GM12878 (cell line): ENCODE data around the gene HAND1. TPM values are rescaled to one million over a fixed set of nuclear protein-coding genes. Genes with fewer than 3 reads are reported as not detected.

Source experiments
- ATAC-seq: fragments of 200-7000 bp; cut with Tn5 transposase; 3 replicates; pipeline ENCODE4 v1.9.1; 2020; ENCODE audit warnings: mild to moderate bottlenecking, moderate library complexity
- BruUV-seq: library from RNA; stranded (reverse); fragments of 400-500 nt; replicated peaks from 2 replicates; lab custom pipeline; 2021; lab: Mats Ljungman, UMichigan
- CTCF ChIA-PET: fragments of 300-600 bp; sonication (Branson Sonifier 250); formaldehyde crosslinking; extraction: SDS; loops from one replicate; lab custom pipeline; 2021; ENCODE audit warnings: inconsistent platforms; lab: Yijun Ruan, JAX
- POLR2A ChIA-PET: fragments of 350-600 bp; formaldehyde crosslinking; extraction: SDS; loops from one replicate; lab custom pipeline; 2021; ENCODE audit warnings: inconsistent platforms; lab: Charles Lee
- RAD21 ChIA-PET: fragments of 300-600 bp; sonication (Branson Sonifier 250); formaldehyde crosslinking; loops from one replicate; lab custom pipeline; 2023; ENCODE audit warnings: antibody characterized with exemption; ENCODE audit not compliant: unreplicated experiment; lab: Charles Lee
- SMC1A ChIA-PET: fragments of 300-600 bp; sonication (Branson Sonifier 250); formaldehyde crosslinking; loops from one replicate; lab custom pipeline; 2023; ENCODE audit not compliant: unreplicated experiment, uncharacterized antibody; lab: Charles Lee
- DNase-seq: peaks from one replicate; pipeline ENCODE4 v3.0.0-alpha.2; 2011; ENCODE audit warnings: low read depth, low spot score
- FAIRE-seq: peaks from 3 replicates; lab custom pipeline; 2011; peaks lifted over from hg19 to GRCh38; lab: Jason Lieb, UNC
- H2AFZ ChIP-seq: 2 replicates; pipeline ENCODE4 v1.6.0; 2011; ENCODE audit warnings: low read depth, low read length, control low read depth; ENCODE audit not compliant: control insufficient read depth
- H3K27ac ChIP-seq: 2 replicates; pipeline ENCODE4 v1.5.1; 2011; ENCODE audit warnings: control low read depth; ENCODE audit not compliant: control insufficient read depth, insufficient read depth
- H3K27me3 ChIP-seq, 2 experiments: replicated peaks in 1 of 2; 2 replicates each; pipeline versions ENCODE4 v1.6.0 to v1.6.1; 2011; ENCODE audit warnings: low read length in 1 of 2; ENCODE audit not compliant: control insufficient read depth in 2 of 2, insufficient read depth in 2 of 2
- H3K36me3 ChIP-seq, 2 experiments: 2 replicates each; pipeline ENCODE4 v1.5.1; 2011; ENCODE audit warnings: low read length in 1 of 2; ENCODE audit not compliant: control insufficient read depth in 2 of 2, insufficient read depth in 2 of 2
- H3K4me1 ChIP-seq: 2 replicates; pipeline ENCODE4 v1.6.1; 2011; ENCODE audit warnings: mild to moderate bottlenecking, low read length, moderate library complexity, mixed read lengths; ENCODE audit not compliant: control insufficient read depth, insufficient read depth
- H3K4me2 ChIP-seq: 2 replicates; pipeline ENCODE4 v1.6.0; 2011; ENCODE audit warnings: control low read depth; ENCODE audit not compliant: control insufficient read depth, insufficient read depth
- H3K4me3 ChIP-seq: fragments of 200-600 bp; sonication (generic); 2 replicates; pipeline ENCODE4 v1.5.1; 2016
- H3K79me2 ChIP-seq: 2 replicates; pipeline ENCODE4 v1.6.0; 2011; ENCODE audit warnings: low read length; ENCODE audit not compliant: control insufficient read depth, insufficient read depth
- H3K9ac ChIP-seq: 2 replicates; pipeline ENCODE4 v1.8.0; 2011; ENCODE audit warnings: low read length, control low read depth, mixed read lengths; ENCODE audit not compliant: control insufficient read depth, insufficient read depth
- H3K9me3 ChIP-seq: replicated peaks from 3 replicates; pipeline ENCODE4 v1.5.1; 2011; ENCODE audit warnings: mild to moderate bottlenecking, low read length; ENCODE audit not compliant: control insufficient read depth, insufficient read depth
- H4K20me1 ChIP-seq: 2 replicates; pipeline ENCODE4 v1.6.0; 2011; ENCODE audit not compliant: control insufficient read depth, insufficient read depth
- BRCA1 ChIP-seq: IDR thresholded peaks from 2 replicates; pipeline ENCODE4 v1.6.1; 2011; ENCODE audit warnings: low read depth, low read length, improper control_type of control experiment
- CEBPB ChIP-seq, 2 experiments: fragments of 150-350 bp in 1 of 2; IDR thresholded peaks; 2 replicates each; pipeline ENCODE4 v1.6.1; 2012 to 2014; ENCODE audit warnings: low read depth in 2 of 2, low read length in 2 of 2, borderline replicate concordance in 1 of 2, inconsistent platforms in 1 of 2
- CREB1 ChIP-seq: IDR thresholded peaks from 2 replicates; pipeline ENCODE4 v1.6.1; 2012; ENCODE audit warnings: low read depth, mild to moderate bottlenecking, inconsistent platforms
- EGR1 ChIP-seq, 2 experiments: IDR thresholded peaks; 1 replicate in 1 of 2; 2 replicates in 1 of 2; pipeline ENCODE4 v1.6.1; 2011 to 2012; ENCODE audit warnings: low read depth in 2 of 2, low read length in 2 of 2, borderline replicate concordance in 1 of 2, mild to moderate bottlenecking in 1 of 2, moderate library complexity in 1 of 2
- EZH2 ChIP-seq: IDR thresholded peaks from 2 replicates; pipeline ENCODE4 v1.6.1; 2012; ENCODE audit warnings: low read depth, mild to moderate bottlenecking, control low read depth, inconsistent platforms, low read length, borderline replicate concordance; ENCODE audit not compliant: control insufficient read depth
- IKZF1 ChIP-seq: fragments of 450-650 bp; conservative IDR thresholded peaks from 2 replicates; pipeline ENCODE4 v1.6.1; 2017; ENCODE audit warnings: antibody characterized with exemption, mild to moderate bottlenecking
- MEF2B ChIP-seq: fragments of 450-650 bp; IDR thresholded peaks from 2 replicates; pipeline ENCODE4 v1.6.1; 2018; ENCODE audit warnings: mild to moderate bottlenecking, moderate library complexity; ENCODE audit not compliant: partially characterized antibody, poor library complexity, severe bottlenecking
- RAD21 ChIP-seq: IDR thresholded peaks from 2 replicates; pipeline ENCODE4 v1.6.1; 2011; ENCODE audit warnings: mild to moderate bottlenecking, low read depth, low read length, moderate library complexity; ENCODE audit not compliant: insufficient read depth
- RB1 ChIP-seq: fragments of 450-650 bp; formaldehyde crosslinking; IDR thresholded peaks from 2 replicates; pipeline ENCODE4 v1.6.1; 2017; ENCODE audit warnings: mild to moderate bottlenecking, borderline replicate concordance
- SMARCA5 ChIP-seq: fragments of 450-650 bp; IDR thresholded peaks from 2 replicates; pipeline ENCODE4 v1.6.1; 2017; ENCODE audit warnings: mild to moderate bottlenecking
- SREBF1 ChIP-seq: IDR thresholded peaks from 2 replicates; pipeline ENCODE4 v1.6.1; 2012; ENCODE audit warnings: mild to moderate bottlenecking, low read length
- YBX1 ChIP-seq: fragments of 450-650 bp; IDR thresholded peaks from 2 replicates; pipeline ENCODE4 v1.6.1; 2016; ENCODE audit warnings: antibody characterized with exemption
- WGBS: methylation state at CpG from one replicate; pipeline ENCODE4 v1.1.6; 2016; ENCODE audit warnings: low lambda C conversion rate; ENCODE audit not compliant: insufficient replicate concordance, insufficient coverage; ENCODE audit errors: missing lambda C conversion rate; 5-methylcytosine and 5-hydroxymethylcytosine counted together
- in situ Hi-C: fragments of 300-500 bp; cut with MboI; formaldehyde crosslinking; loops from 9 replicates; pipeline ENCODE4 v1.14.3; 2018; ENCODE audit warnings: mixed read lengths
- intact Hi-C: fragments of 100-400 bp; cut with micrococcal nuclease; formaldehyde crosslinking; loops from one replicate; pipeline ENCODE4 v1.14.2; 2022; ENCODE audit not compliant: unreplicated experiment
- polyA plus RNA-seq, 11 experiments: library from polyadenylated mRNA; depleted of rRNA in 4 of 11; unstranded in 6 of 11; stranded (reverse) in 5 of 11; fragments of >200 nt; fragmentation: Nextera tagmentation in 4 of 11; fragmentation: Illumina TruSeq in 1 of 11; extraction: Ambion mirVana in 4 of 11; extraction: Trizol in 1 of 11; gene quantifications; 1 replicate in 1 of 11; 2 replicates in 10 of 11; pipeline versions ENCODE4 v1.2.1 to v1.2.3, GENCODE V29; 2011 to 2016; ENCODE audit warnings: inconsistent platforms in 2 of 11, missing spikeins in 2 of 11, low read depth in 1 of 11
- total RNA-seq, 4 experiments: library from RNA; depleted of rRNA in 3 of 4; stranded (reverse); fragments of >200 nt in 3 of 4; fragmentation: Illumina TruSeq in 1 of 4; extraction: Trizol in 1 of 4; gene quantifications; 2 replicates each; pipeline versions ENCODE4 v1.2.1 to v1.2.3, GENCODE V29; 2013 to 2021
- TF ChIP-seq, protein P1 (sequence below): fragments of 150-350 bp; IDR thresholded peaks from 2 replicates; pipeline ENCODE4 v1.6.1; 2016; ENCODE audit warnings: low read depth, low read length
- TF ChIP-seq, protein P2 (sequence below), 3 experiments: IDR thresholded peaks in 2 of 3; conservative IDR thresholded peaks in 1 of 3; 2 replicates each; pipeline ENCODE4 v1.5.1; 2011; ENCODE audit warnings: low read depth in 3 of 3, low read length in 3 of 3, mild to moderate bottlenecking in 3 of 3, control low read depth in 2 of 3, moderate library complexity in 2 of 3, inconsistent platforms in 1 of 3, mixed read lengths in 1 of 3; ENCODE audit not compliant: control insufficient read depth in 2 of 3, insufficient read depth in 1 of 3; ENCODE audit errors: extremely low read depth in 1 of 3
- TF ChIP-seq, protein P3 (sequence below): fragments of 450-650 bp; IDR thresholded peaks from 2 replicates; pipeline ENCODE4 v1.6.1; 2017; ENCODE audit warnings: mild to moderate bottlenecking

Gene HAND1
- total and polyA plus RNA-seq, 10 of the 15 experiments (the other 5 are each of a cell fraction or from before 2014, with no cell fraction given), result 0.06 to 0.41 (median 0.27) TPM; not detected in 4

DNA sequence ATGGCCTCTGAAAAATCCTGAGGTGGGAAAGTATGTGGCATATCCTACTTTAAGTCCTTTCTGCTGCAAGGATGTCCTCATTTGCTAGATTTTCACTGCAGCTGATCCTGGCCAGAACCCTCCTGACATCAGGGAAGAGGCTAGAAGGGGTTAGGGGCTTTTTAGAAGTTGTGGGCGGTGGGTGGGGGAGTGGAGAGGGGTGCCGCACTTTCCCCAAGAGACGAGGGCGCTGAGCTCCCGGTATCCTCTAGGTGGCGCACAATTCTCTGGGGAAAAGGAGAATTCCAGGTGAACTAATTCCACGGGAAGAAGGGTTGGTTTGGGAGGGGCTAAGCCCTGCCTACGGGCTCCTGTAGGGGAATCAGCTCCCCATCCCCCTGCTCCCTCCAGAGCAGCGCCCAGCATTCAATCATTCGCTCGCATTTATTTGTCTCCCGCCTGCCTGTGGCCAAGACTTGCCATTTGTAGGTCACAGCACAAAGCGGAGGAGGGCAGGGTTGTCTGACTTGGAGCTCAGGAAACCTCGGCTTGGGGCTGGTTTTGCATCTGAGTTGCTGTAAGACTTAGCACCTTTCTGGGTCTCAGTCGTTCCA is 42.9 kb upstream of the HAND1 start:
- RAD21 ChIA-PET, result interaction anchor here (1.0 to 2.6 kb wide), 9 partner anchors 18 to 110 kb away, joined by 3 to 26 read pairs (median 3); no protein-coding TSS in a partner anchor
- FAIRE-seq (no peak), ATAC-seq (peak; percentile 42), DNase-seq (no peak)
- H3K27ac ChIP-seq, result no peak overlapping the region
- SMC1A ChIA-PET, result interaction anchor here (0.8 to 2.5 kb wide), 16 partner anchors 9 to 58 kb away, joined by 3 to 16 read pairs (median 4); no protein-coding TSS in a partner anchor
- in situ Hi-C loops, result no loop called here
- no peak overlapping the region for H3K9ac ChIP-seq
- 6% methylated on average over 14 of the region's 15 CpGs for WGBS
- intact Hi-C loops, result loop anchor here (5.0 kb wide), 2 partner anchors 56 to 91 kb away; no protein-coding TSS in a partner anchor
- peak overlapping the region; percentile 28 for H3K4me2 ChIP-seq
- H3K79me2 ChIP-seq, result no peaks in the 10 kb centered on the region
- H3K36me3 ChIP-seq, result no peaks in the 10 kb centered on the region
- POLR2A ChIA-PET, result interaction anchor here (1.0 kb wide), 1 partner anchor 55 kb away, joined by 3 read pairs; no protein-coding TSS in a partner anchor
- 0 out of 2 replicates have a peak, but pooled peaks cover 4% of the 10 kb centered on the region for H3K4me1 ChIP-seq
- CTCF ChIA-PET, result interaction anchor here (0.6 to 6.9 kb wide), 52 partner anchors 8 to 468 kb away, joined by 3 to 79 read pairs (median 6); no protein-coding TSS in a partner anchor
- BruUV-seq, result no TSS peak
- no peak overlapping the region for H2AFZ ChIP-seq
- peaks cover 2% of the 10 kb centered on the region; the same call in 1 of the 2 replicates for H4K20me1 ChIP-seq
- H3K4me3 ChIP-seq, result no peak overlapping the region
- no peaks in the 10 kb centered on the region for H3K9me3 ChIP-seq
- H3K27me3 ChIP-seq, result peaks cover 0 to 2% of the 10 kb centered on the region in 2 experiments; a peak in 1 of 4 replicates
- TF ChIP-seq SREBF1, result no peak
- peak; percentile 82; the same call in 1 of the 2 replicates for TF ChIP-seq RB1
- no peak for TF ChIP-seq CREB1
- TF ChIP-seq SMARCA5, result 0 out of 2 replicates have a peak, but pooled peaks have one; percentile 53
- no peak for TF ChIP-seq BRCA1
- no peak for TF ChIP-seq CEBPB (IDR thresholded peaks at IDR 0.05; ENCODE audit: borderline replicate concordance in 1 of 2, low read depth in 2 of 2, low read length in 2 of 2)
- TF ChIP-seq, protein P1, sequence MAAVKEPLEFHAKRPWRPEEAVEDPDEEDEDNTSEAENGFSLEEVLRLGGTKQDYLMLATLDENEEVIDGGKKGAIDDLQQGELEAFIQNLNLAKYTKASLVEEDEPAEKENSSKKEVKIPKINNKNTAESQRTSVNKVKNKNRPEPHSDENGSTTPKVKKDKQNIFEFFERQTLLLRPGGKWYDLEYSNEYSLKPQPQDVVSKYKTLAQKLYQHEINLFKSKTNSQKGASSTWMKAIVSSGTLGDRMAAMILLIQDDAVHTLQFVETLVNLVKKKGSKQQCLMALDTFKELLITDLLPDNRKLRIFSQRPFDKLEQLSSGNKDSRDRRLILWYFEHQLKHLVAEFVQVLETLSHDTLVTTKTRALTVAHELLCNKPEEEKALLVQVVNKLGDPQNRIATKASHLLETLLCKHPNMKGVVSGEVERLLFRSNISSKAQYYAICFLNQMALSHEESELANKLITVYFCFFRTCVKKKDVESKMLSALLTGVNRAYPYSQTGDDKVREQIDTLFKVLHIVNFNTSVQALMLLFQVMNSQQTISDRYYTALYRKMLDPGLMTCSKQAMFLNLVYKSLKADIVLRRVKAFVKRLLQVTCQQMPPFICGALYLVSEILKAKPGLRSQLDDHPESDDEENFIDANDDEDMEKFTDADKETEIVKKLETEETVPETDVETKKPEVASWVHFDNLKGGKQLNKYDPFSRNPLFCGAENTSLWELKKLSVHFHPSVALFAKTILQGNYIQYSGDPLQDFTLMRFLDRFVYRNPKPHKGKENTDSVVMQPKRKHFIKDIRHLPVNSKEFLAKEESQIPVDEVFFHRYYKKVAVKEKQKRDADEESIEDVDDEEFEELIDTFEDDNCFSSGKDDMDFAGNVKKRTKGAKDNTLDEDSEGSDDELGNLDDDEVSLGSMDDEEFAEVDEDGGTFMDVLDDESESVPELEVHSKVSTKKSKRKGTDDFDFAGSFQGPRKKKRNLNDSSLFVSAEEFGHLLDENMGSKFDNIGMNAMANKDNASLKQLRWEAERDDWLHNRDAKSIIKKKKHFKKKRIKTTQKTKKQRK, result no peak
- TF ChIP-seq MEF2B, result peak; percentile 99
- peak; percentile 43 for TF ChIP-seq RAD21
- TF ChIP-seq, protein P2, sequence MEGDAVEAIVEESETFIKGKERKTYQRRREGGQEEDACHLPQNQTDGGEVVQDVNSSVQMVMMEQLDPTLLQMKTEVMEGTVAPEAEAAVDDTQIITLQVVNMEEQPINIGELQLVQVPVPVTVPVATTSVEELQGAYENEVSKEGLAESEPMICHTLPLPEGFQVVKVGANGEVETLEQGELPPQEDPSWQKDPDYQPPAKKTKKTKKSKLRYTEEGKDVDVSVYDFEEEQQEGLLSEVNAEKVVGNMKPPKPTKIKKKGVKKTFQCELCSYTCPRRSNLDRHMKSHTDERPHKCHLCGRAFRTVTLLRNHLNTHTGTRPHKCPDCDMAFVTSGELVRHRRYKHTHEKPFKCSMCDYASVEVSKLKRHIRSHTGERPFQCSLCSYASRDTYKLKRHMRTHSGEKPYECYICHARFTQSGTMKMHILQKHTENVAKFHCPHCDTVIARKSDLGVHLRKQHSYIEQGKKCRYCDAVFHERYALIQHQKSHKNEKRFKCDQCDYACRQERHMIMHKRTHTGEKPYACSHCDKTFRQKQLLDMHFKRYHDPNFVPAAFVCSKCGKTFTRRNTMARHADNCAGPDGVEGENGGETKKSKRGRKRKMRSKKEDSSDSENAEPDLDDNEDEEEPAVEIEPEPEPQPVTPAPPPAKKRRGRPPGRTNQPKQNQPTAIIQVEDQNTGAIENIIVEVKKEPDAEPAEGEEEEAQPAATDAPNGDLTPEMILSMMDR (IDR thresholded peaks at IDR 0.05 in 2 of 3, conservative IDR thresholded peaks at IDR 0.05 in 1 of 3; ENCODE audit: control insufficient read depth in 2 of 3, extremely low read depth in 1 of 3, insufficient read depth in 1 of 3, low read depth in 3 of 3, low read length in 3 of 3), result peak; percentile 64 to 87 (median 74)
- TF ChIP-seq YBX1, result 0 out of 2 replicates have a peak, but pooled peaks have one; percentile 55
- TF ChIP-seq, protein P3, sequence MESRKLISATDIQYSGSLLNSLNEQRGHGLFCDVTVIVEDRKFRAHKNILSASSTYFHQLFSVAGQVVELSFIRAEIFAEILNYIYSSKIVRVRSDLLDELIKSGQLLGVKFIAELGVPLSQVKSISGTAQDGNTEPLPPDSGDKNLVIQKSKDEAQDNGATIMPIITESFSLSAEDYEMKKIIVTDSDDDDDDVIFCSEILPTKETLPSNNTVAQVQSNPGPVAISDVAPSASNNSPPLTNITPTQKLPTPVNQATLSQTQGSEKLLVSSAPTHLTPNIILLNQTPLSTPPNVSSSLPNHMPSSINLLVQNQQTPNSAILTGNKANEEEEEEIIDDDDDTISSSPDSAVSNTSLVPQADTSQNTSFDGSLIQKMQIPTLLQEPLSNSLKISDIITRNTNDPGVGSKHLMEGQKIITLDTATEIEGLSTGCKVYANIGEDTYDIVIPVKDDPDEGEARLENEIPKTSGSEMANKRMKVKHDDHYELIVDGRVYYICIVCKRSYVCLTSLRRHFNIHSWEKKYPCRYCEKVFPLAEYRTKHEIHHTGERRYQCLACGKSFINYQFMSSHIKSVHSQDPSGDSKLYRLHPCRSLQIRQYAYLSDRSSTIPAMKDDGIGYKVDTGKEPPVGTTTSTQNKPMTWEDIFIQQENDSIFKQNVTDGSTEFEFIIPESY, result no peak
- TF ChIP-seq EZH2, result no peak
- 0 out of 3 replicates have a peak, but pooled peaks of 1 of the 2 experiments have one; percentile 28 for TF ChIP-seq EGR1 (IDR thresholded peaks at IDR 0.05; ENCODE audit: borderline replicate concordance in 1 of 2, low read depth in 2 of 2, low read length in 2 of 2)
- peak; percentile 85 for TF ChIP-seq IKZF1
